ENCODE measurements around the gene GPS1.

GPS1 gene

GRCh38 chr17:82051776-82052637, at the start of gene GPS1, which contains the start of gene RFNG:
Gene GPS1 (plus strand): TSS chr17:82051898. CDS start chr17:82051932, 34 bp downstream.
Gene RFNG (minus strand): TSS chr17:82051811. CDS start chr17:82051766, 45 bp downstream.
- DNase-seq (ENCODE audit: low spot score) = peak; percentile 62

GRCh38 chr17:82003411-82004381, 48.0 kb upstream of the GPS1 start:
- DNase-seq (ENCODE audit: low spot score) = peak; percentile 94

GRCh38 chr17:82004517-82005455, 46.9 kb upstream of the GPS1 start:
- DNase-seq (ENCODE audit: low spot score) = no peak

- peak; percentile 67 for DNase-seq (ENCODE audit: low spot score)
Observed at GRCh38 chr17:82005701-82006348, 45.9 kb upstream of the GPS1 start.

GRCh38 chr17:82006468-82007227, 45.0 kb upstream of the GPS1 start:
- no peak for DNase-seq (ENCODE audit: low spot score)

GRCh38 chr17:82007228-82007494, 44.5 kb upstream of the GPS1 start:
- DNase-seq (ENCODE audit: low spot score) = no peak

- no peak for DNase-seq (ENCODE audit: low spot score)
Observed at GRCh38 chr17:82007495-82008257, 44.0 kb upstream of the GPS1 start.

GRCh38 chr17:82008258-82008940, 43.3 kb upstream of the GPS1 start:
- DNase-seq (ENCODE audit: low spot score) = no peak

GRCh38 chr17:82008941-82009405, 42.7 kb upstream of the GPS1 start:
- DNase-seq (ENCODE audit: low spot score) = no peak

- DNase-seq (ENCODE audit: low spot score) = no peak
Observed at GRCh38 chr17:82009413-82009812, 42.3 kb upstream of the GPS1 start.

- no peak for DNase-seq (ENCODE audit: low spot score)
Observed at GRCh38 chr17:82010575-82011525, 40.8 kb upstream of the GPS1 start.

- no peak for DNase-seq (ENCODE audit: low spot score)
Observed at GRCh38 chr17:82011617-82012187, 40.0 kb upstream of the GPS1 start.

GRCh38 chr17:82012261-82012639, 39.4 kb upstream of the GPS1 start:
- peak; percentile 83 for DNase-seq (ENCODE audit: low spot score)

- DNase-seq (ENCODE audit: low spot score) = peak; percentile 94
Observed at GRCh38 chr17:82012640-82013295, 38.9 kb upstream of the GPS1 start.

- DNase-seq (ENCODE audit: low spot score) = peak; percentile 46
Observed at GRCh38 chr17:82013341-82013740, 38.4 kb upstream of the GPS1 start.

- DNase-seq (ENCODE audit: low spot score) = peak; percentile 69
Observed at GRCh38 chr17:82013772-82014321, 37.9 kb upstream of the GPS1 start.

GRCh38 chr17:82014432-82014831, 37.3 kb upstream of the GPS1 start:
- peak; percentile 67 for DNase-seq (ENCODE audit: low spot score)
